Mammary epithelial cell (primary cell): ENCODE measurements around the gene HMGA1.
"Not testable (repeated sequence)": the region's sequence is repeated elsewhere in the genome, so short reads cannot be mapped to it uniquely, and the experiment has no call there.

ENCODE experiments used
- EZH2 ChIP-seq: IDR thresholded peaks from 2 replicates; pipeline ENCODE4 v1.6.1; 2012; ENCODE audit warnings: low read length, inconsistent platforms, borderline replicate concordance
- TF ChIP-seq, protein P1 (sequence below), 2 donors: IDR thresholded peaks in 1 of 2; conservative IDR thresholded peaks in 1 of 2; 2 replicates each; pipeline ENCODE4 v1.5.1; 2011 to 2012; ENCODE audit warnings: inconsistent platforms in 2 of 2, low read length in 2 of 2, mild to moderate bottlenecking in 2 of 2, control low read depth in 1 of 2, low read depth in 1 of 2; ENCODE audit not compliant: insufficient read depth in 1 of 2; ENCODE audit errors: extremely low read depth in 1 of 2

DNA sequence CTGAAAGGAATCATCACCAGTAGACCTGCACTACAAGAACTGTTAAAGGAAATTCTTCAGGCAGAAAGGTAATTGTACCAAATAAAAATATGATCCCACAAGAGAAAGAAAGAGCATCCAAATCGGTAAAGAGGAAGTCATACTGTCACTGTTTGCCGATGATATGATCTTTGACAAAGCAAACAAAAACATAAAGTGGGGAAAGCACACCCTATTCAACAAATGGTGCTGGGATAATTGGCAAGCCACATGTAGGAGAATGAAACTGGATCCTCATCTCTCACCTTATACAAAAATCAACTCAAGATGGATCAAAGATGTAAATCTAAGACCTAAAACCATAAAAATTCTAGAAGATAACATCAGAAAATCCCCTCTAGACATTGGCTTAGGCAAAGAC lies 15.7 kb downstream of the HMGA1 start:
- TF ChIP-seq, protein P1, sequence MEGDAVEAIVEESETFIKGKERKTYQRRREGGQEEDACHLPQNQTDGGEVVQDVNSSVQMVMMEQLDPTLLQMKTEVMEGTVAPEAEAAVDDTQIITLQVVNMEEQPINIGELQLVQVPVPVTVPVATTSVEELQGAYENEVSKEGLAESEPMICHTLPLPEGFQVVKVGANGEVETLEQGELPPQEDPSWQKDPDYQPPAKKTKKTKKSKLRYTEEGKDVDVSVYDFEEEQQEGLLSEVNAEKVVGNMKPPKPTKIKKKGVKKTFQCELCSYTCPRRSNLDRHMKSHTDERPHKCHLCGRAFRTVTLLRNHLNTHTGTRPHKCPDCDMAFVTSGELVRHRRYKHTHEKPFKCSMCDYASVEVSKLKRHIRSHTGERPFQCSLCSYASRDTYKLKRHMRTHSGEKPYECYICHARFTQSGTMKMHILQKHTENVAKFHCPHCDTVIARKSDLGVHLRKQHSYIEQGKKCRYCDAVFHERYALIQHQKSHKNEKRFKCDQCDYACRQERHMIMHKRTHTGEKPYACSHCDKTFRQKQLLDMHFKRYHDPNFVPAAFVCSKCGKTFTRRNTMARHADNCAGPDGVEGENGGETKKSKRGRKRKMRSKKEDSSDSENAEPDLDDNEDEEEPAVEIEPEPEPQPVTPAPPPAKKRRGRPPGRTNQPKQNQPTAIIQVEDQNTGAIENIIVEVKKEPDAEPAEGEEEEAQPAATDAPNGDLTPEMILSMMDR (conservative IDR thresholded peaks at IDR 0.05 in 1 of 2, IDR thresholded peaks at IDR 0.05 in 1 of 2; ENCODE audit: extremely low read depth in 1 of 2, insufficient read depth in 1 of 2, low read depth in 1 of 2, low read length in 2 of 2): not testable (repeated sequence)
- not testable (repeated sequence) for TF ChIP-seq EZH2
